SH-SY5Y (cell line): ENCODE results near the gene NR3C2.

Experiments
- GATA2 ChIP-seq: IDR thresholded peaks from 2 replicates; pipeline ENCODE4 v1.6.1; 2011; ENCODE audit warnings: mild to moderate bottlenecking, low read depth, low read length
- GATA3 ChIP-seq: IDR thresholded peaks from 2 replicates; pipeline ENCODE4 v1.6.1; 2011; ENCODE audit warnings: low read depth, mild to moderate bottlenecking, low read length, moderate library complexity

GRCh38 chr4:148182230-148182911 is 259.8 kb downstream of the NR3C2 start:
- TF ChIP-seq GATA3: no peak
- no peak for TF ChIP-seq GATA2
